SK-N-SH treated with all-trans-retinoic acid at 6 μM for 48 hours (cell line): ENCODE results near the gene COIL.

ENCODE experiments used
- ATAC-seq: fragments of 200-7000 bp; cut with Tn5 transposase; 3 replicates; pipeline ENCODE4 v1.9.1; 2020; ENCODE audit warnings: mild to moderate bottlenecking, moderate library complexity
- ARNTL ChIP-seq: fragments of 450-650 bp; formaldehyde crosslinking; IDR thresholded peaks from 2 replicates; pipeline ENCODE4 v1.5.0; 2020; ENCODE audit warnings: low read depth, mild to moderate bottlenecking, moderate library complexity, borderline replicate concordance
- BACH2 ChIP-seq: fragments of 250-450 bp; sonication (Bioruptor Pico); IDR thresholded peaks from 2 replicates; pipeline ENCODE4 v1.9.0; 2021; ENCODE audit warnings: mild to moderate bottlenecking, borderline replicate concordance
- CSDC2 ChIP-seq: fragments of 250-450 bp; sonication (Bioruptor Pico); IDR thresholded peaks from 2 replicates; pipeline ENCODE4 v1.5.0; 2020; ENCODE audit warnings: mild to moderate bottlenecking, moderate library complexity
- ISL1 ChIP-seq: fragments of 250-450 bp; sonication (Bioruptor Pico); IDR thresholded peaks from 2 replicates; pipeline ENCODE4 v2.1.2; 2022; ENCODE audit warnings: mild to moderate bottlenecking, moderate library complexity
- PPARA ChIP-seq: fragments of 250-450 bp; sonication (Bioruptor Pico); IDR thresholded peaks from 2 replicates; pipeline ENCODE4 v1.5.0; 2020; ENCODE audit warnings: mild to moderate bottlenecking, borderline replicate concordance
- RARB ChIP-seq: fragments of 250-450 bp; sonication (Bioruptor Pico); IDR thresholded peaks from 2 replicates; pipeline ENCODE4 v1.8.0; 2021; ENCODE audit warnings: mild to moderate bottlenecking, moderate library complexity
- SNAI2 ChIP-seq: fragments of 250-450 bp; sonication (Bioruptor Pico); IDR thresholded peaks from 2 replicates; pipeline ENCODE4 v1.5.0; 2020; ENCODE audit warnings: mild to moderate bottlenecking, moderate library complexity
- TOX ChIP-seq: fragments of 250-450 bp; sonication (Bioruptor Pico); IDR thresholded peaks from 2 replicates; pipeline ENCODE4 v1.8.0; 2021; ENCODE audit warnings: mild to moderate bottlenecking, moderate library complexity, borderline replicate concordance
- ZFP3 ChIP-seq: fragments of 250-450 bp; sonication (Bioruptor Pico); IDR thresholded peaks from 2 replicates; pipeline ENCODE4 v1.5.0; 2020; ENCODE audit warnings: mild to moderate bottlenecking, moderate library complexity
- ZNF565 ChIP-seq: fragments of 450-650 bp; formaldehyde crosslinking; conservative IDR thresholded peaks from 2 replicates; pipeline ENCODE4 v1.5.0; 2020; ENCODE audit warnings: low read depth, mild to moderate bottlenecking, moderate library complexity
- ZNF70 ChIP-seq: fragments of 450-650 bp; formaldehyde crosslinking; IDR thresholded peaks from 2 replicates; pipeline ENCODE4 v1.5.0; 2020; ENCODE audit warnings: mild to moderate bottlenecking, moderate library complexity
- ZNF8 ChIP-seq: fragments of 450-650 bp; formaldehyde crosslinking; IDR thresholded peaks from 2 replicates; pipeline ENCODE4 v1.5.0; 2020; ENCODE audit warnings: mild to moderate bottlenecking, moderate library complexity
- TF ChIP-seq, protein P1 (sequence below): fragments of 250-450 bp; sonication (Bioruptor Pico); IDR thresholded peaks from 2 replicates; pipeline ENCODE4 v1.8.0; 2020; ENCODE audit warnings: mild to moderate bottlenecking, moderate library complexity, borderline replicate concordance
- TF ChIP-seq, protein P2 (sequence below): fragments of 250-450 bp; sonication (Bioruptor Pico); IDR thresholded peaks from 2 replicates; pipeline ENCODE4 v1.5.1; 2020; ENCODE audit warnings: low read depth, mild to moderate bottlenecking, moderate library complexity
- TF ChIP-seq, protein P3 (sequence below): fragments of 250-450 bp; sonication (Bioruptor Pico); IDR thresholded peaks from 2 replicates; pipeline ENCODE4 v1.5.1; 2021; ENCODE audit warnings: mild to moderate bottlenecking, moderate library complexity
- TF ChIP-seq, protein P4 (sequence below): fragments of 250-450 bp; sonication (Bioruptor Pico); IDR thresholded peaks from 2 replicates; pipeline ENCODE4 v1.5.0; 2020; ENCODE audit warnings: mild to moderate bottlenecking, moderate library complexity

Gene COIL

DNA sequence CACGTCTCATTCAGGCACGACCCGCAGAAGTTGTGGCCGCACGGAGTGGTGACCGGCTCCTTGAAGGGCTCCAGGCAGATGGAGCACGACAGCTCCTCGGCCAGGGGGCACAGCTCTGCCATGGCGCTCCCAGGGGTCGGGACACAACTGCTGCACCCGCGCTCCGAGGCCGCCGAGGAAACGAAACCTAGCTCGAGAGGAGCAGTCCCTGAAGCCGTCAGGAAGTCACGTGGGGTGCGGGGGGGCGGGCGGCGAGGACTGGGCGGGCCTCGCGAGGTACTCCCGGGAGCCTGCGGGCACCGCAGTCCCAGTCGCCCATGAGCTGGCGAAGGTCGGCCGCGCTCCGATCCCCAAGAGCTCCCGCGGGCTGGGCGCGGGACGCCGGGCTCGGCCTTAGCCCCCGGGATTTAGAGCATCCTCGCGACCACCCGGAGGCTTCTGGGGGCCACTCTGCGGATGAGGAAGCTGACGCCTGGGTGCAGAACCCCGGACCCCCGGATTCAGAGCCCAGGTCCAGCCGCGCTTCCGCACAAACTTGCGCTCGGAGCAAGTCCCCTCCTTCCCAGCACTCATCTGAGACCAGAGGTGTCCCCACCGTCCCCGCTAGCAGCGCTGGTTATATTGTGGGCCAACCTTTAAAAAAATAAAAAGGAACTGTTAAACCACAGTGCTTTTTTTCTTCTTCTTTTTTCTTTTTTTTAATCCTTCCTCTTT, 46.8 kb downstream of the COIL start, which contains the start of gene TRIM25 (continued):
- TF ChIP-seq PPARA (CRISPR knock-in tag) (no peak), ZNF565 (CRISPR knock-in tag) (0 out of 2 replicates have a peak, but pooled peaks have one; percentile 57), ARNTL (CRISPR knock-in tag) (no peak), SNAI2 (CRISPR knock-in tag) (no peak), ZNF8 (CRISPR knock-in tag) (no peak)
- TF ChIP-seq, protein P1, sequence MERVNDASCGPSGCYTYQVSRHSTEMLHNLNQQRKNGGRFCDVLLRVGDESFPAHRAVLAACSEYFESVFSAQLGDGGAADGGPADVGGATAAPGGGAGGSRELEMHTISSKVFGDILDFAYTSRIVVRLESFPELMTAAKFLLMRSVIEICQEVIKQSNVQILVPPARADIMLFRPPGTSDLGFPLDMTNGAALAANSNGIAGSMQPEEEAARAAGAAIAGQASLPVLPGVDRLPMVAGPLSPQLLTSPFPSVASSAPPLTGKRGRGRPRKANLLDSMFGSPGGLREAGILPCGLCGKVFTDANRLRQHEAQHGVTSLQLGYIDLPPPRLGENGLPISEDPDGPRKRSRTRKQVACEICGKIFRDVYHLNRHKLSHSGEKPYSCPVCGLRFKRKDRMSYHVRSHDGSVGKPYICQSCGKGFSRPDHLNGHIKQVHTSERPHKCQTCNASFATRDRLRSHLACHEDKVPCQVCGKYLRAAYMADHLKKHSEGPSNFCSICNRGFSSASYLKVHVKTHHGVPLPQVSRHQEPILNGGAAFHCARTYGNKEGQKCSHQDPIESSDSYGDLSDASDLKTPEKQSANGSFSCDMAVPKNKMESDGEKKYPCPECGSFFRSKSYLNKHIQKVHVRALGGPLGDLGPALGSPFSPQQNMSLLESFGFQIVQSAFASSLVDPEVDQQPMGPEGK (CRISPR knock-in tag), result 0 out of 2 replicates have a peak, but pooled peaks have one; percentile 65

DNA sequence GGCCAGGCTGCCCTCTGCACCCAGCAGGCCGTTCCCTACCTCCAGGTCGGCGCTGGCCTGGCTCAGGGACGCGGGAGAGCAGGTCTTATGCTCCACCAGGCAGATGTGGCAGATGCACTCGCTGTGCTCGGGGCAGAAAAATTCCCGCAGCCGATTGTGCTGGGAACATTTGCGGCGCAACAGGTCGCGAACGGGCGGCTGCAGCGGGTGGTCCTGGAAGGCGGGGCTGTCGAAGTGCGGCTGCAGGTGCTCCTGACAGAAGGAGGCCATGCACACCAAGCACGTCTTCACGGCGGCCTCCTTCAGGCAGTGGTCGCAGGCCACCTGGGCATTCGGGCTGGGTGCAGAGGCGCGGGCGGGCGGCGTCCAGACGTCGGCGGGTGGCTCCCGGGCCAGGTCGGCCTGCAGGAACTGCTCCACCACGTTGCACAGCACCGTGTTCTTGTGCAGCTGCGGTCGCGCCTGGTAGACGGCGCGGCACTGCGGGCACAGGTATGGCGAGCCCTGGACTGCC, 47.4 kb downstream of the COIL start:
- ATAC-seq, result peak; percentile 69
- TF ChIP-seq ISL1 (no peak), SNAI2 (CRISPR knock-in tag) (no peak)
- TF ChIP-seq, protein P2, sequence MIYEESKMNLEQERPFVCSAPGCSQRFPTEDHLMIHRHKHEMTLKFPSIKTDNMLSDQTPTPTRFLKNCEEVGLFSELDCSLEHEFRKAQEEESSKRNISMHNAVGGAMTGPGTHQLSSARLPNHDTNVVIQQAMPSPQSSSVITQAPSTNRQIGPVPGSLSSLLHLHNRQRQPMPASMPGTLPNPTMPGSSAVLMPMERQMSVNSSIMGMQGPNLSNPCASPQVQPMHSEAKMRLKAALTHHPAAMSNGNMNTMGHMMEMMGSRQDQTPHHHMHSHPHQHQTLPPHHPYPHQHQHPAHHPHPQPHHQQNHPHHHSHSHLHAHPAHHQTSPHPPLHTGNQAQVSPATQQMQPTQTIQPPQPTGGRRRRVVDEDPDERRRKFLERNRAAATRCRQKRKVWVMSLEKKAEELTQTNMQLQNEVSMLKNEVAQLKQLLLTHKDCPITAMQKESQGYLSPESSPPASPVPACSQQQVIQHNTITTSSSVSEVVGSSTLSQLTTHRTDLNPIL (CRISPR knock-in tag), result no peak

DNA sequence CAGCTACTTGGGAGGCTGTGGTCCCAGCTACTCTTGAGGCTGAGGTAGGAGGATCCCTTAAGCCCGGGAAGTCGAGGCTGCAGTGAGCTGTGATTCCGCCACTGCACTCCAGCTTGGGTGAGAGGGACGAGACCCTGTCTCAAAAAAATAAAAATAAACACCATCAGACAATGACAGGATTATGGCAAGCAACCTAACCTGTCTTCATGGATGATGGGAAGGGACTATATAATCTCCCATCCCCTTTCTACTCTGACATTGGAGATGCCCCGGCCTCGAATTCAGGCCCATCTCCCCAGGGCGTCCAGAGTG, 47.9 kb downstream of the COIL start:
- TF ChIP-seq, protein P3, sequence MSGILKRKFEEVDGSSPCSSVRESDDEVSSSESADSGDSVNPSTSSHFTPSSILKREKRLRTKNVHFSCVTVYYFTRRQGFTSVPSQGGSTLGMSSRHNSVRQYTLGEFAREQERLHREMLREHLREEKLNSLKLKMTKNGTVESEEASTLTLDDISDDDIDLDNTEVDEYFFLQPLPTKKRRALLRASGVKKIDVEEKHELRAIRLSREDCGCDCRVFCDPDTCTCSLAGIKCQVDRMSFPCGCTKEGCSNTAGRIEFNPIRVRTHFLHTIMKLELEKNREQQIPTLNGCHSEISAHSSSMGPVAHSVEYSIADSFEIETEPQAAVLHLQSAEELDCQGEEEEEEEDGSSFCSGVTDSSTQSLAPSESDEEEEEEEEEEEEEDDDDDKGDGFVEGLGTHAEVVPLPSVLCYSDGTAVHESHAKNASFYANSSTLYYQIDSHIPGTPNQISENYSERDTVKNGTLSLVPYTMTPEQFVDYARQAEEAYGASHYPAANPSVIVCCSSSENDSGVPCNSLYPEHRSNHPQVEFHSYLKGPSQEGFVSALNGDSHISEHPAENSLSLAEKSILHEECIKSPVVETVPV (CRISPR knock-in tag), result no peak
- TF ChIP-seq, protein P1 (CRISPR knock-in tag), result no peak
- ATAC-seq, result no peak

DNA sequence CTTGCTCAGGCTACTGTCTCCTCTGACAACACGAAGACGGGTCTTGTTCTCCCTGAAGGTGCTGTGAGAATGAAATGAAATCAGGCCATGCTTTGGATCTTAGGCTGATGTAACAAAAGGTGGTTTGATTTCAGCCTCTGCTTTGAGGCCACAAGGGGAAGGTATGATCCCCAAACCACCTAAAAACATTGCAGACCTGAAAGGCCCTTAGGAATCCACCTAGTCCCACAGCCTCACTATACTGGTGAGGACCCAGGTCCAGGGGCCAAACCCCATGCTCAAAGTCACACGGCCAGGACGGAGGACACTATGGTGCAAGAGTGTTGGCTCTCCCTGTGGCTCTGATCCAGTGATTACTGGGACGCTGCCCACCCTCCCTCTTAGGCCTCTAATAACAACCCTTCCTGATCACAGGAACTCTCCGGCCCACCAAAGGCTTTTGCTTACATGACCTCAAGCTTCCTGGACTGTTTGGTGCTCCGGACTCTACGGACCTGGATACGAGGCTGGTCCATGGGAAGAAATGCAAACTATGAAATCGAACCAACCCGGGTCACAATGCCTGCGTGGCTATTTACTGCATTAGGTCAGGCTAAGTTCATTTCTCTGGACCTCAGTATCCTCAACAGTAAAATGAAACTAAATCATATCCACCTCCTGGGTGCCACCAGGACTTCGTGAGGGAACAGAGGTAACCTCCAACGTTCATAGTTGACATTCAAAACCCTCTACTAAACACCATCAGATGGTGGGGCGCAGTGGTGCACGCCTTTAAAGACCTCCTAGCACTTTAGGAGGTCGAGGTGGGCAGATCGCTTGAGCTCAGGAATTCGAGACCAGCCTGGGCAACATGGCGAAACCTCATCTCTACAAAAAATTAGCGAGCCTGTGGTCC, 48.5 kb downstream of the COIL start:
- no peak for TF ChIP-seq PPARA (CRISPR knock-in tag)
- TF ChIP-seq, protein P3 (CRISPR knock-in tag), result no peak
- no peak for TF ChIP-seq ISL1
- no peak for TF ChIP-seq ZNF70 (CRISPR knock-in tag)
- no peak for TF ChIP-seq ARNTL (CRISPR knock-in tag)
- no peak for ATAC-seq

DNA sequence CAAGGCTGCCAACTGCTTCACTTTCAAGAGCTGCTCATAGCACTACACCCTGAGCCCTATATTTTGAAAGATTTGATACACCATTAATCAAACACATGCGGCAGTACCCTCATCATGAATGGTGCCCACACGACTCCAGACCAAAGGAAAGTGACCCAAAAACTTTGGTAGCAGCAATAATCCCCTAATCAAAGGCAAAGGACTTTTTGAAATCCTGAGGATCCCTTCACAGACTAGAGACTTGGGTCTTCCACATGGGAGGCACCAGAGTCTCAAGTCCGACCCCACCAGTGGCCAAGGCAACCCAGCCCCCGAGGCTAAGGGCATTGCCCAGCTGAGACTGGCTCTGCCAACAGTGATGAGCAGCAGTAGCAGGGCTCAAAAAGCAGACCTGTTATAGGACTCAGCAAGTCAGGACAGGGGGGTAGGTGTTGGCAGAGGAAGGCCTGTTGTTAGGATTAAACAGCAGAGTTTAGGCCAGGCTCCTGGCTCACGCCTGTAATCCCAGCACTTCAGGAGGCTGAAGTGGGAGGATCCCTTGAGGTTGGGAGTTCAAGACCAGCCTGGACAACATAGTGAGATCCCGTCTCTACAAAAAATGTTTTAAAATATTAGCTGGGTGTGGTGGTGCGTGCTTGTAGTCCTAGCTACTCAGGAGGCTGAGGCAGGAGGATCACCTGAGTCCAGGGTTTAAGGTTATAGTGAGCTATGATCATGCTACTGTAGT, 50.2 kb downstream of the COIL start:
- ATAC-seq, result no peak
- TF ChIP-seq, protein P4, sequence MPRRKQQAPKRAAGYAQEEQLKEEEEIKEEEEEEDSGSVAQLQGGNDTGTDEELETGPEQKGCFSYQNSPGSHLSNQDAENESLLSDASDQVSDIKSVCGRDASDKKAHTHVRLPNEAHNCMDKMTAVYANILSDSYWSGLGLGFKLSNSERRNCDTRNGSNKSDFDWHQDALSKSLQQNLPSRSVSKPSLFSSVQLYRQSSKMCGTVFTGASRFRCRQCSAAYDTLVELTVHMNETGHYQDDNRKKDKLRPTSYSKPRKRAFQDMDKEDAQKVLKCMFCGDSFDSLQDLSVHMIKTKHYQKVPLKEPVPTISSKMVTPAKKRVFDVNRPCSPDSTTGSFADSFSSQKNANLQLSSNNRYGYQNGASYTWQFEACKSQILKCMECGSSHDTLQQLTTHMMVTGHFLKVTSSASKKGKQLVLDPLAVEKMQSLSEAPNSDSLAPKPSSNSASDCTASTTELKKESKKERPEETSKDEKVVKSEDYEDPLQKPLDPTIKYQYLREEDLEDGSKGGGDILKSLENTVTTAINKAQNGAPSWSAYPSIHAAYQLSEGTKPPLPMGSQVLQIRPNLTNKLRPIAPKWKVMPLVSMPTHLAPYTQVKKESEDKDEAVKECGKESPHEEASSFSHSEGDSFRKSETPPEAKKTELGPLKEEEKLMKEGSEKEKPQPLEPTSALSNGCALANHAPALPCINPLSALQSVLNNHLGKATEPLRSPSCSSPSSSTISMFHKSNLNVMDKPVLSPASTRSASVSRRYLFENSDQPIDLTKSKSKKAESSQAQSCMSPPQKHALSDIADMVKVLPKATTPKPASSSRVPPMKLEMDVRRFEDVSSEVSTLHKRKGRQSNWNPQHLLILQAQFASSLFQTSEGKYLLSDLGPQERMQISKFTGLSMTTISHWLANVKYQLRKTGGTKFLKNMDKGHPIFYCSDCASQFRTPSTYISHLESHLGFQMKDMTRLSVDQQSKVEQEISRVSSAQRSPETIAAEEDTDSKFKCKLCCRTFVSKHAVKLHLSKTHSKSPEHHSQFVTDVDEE (CRISPR knock-in tag), result no peak
- TF ChIP-seq TOX (no peak), BACH2 (no peak), ZNF70 (CRISPR knock-in tag) (no peak), CSDC2 (CRISPR knock-in tag) (no peak), RARB (CRISPR knock-in tag) (no peak), ZFP3 (CRISPR knock-in tag) (no peak), ARNTL (CRISPR knock-in tag) (no peak)
- TF ChIP-seq, protein P1 (CRISPR knock-in tag), result no peak
